Melanocyte of skin (primary cell): ENCODE results near the gene ALOX5. TPM values are rescaled to one million over a fixed set of nuclear protein-coding genes. Genes with fewer than 3 reads are reported as not detected.

Source experiments
- total RNA-seq, 2 donors: library from RNA; depleted of rRNA; stranded (reverse); fragments of >200 nt; gene quantifications; 2 replicates each; pipeline ENCODE4 v1.2.3, GENCODE V29; 2012

Gene ALOX5
- not detected for total RNA-seq

DNA sequence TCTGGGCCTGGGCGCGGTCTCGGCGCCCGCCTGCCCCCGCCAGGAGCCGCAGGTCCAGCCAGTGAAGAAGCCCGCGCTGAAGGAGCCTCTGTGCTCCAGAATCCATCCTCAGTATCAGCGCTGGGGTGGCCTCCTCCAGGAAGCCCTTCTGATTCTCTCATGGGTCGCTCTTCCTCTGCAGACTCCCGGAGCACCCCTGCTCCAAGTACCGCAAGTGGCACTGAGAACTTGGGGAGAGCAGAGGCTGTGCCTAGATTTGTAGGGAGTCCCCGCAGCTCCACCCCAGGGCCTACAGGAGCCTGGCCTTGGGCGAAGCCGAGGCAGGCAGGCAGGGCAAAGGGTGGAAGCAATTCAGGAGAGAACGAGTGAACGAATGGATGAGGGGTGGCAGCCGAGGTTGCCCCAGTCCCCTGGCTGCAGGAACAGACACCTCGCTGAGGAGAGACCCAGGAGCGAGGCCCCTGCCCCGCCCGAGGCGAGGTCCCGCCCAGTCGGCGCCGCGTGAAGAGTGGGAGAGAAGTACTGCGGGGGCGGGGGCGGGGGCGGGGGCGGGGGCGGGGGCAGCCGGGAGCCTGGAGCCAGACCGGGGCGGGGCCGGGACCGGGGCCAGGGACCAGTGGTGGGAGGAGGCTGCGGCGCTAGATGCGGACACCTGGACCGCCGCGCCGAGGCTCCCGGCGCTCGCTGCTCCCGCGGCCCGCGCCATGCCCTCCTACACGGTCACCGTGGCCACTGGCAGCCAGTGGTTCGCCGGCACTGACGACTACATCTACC lies at the start of gene ALOX5:
Gene ALOX5 (plus strand): TSS at position 641 of the 774 bp plus-strand sequence. CDS start 64 bp downstream, at position 705.

Other genes with a start within 250 kb of the ALOX5 start
- gene OR13A1, start 58.6 kb upstream of the ALOX5 start, total RNA-seq = not detected